WTC11 (cell line): ENCODE measurements around the gene FIS1. TPM values are rescaled to one million over a fixed set of nuclear protein-coding genes. Genes with fewer than 3 reads are reported as not detected.

Source experiments
- ATAC-seq: fragments of 200-7000 bp; cut with Tn5 transposase; 2 replicates; pipeline ENCODE4 v1.10.0; 2021; ENCODE audit warnings: mild to moderate bottlenecking, moderate library complexity
- CTCF ChIA-PET: fragments of 300-600 bp; sonication (Branson Sonifier 250); formaldehyde crosslinking; loops from one replicate; lab custom pipeline; 2021; ENCODE audit warnings: antibody characterized with exemption; lab: Charles Lee
- POLR2A ChIA-PET: fragments of 350-600 bp; sonication (Branson Sonifier 250); formaldehyde crosslinking; loops from one replicate; lab custom pipeline; 2021; ENCODE audit warnings: antibody characterized with exemption; lab: Charles Lee
- DNase-seq: peaks from one replicate; pipeline ENCODE4 v3.0.0; 2021; ENCODE audit warnings: low spot score
- H3K27ac Mint-ChIP-seq: 2 replicates; pipeline ENCODE4 v1.8.0; 2021; ENCODE audit warnings: mixed read lengths
- H3K27me3 Mint-ChIP-seq: 2 replicates; pipeline ENCODE4 v1.8.0; 2021; ENCODE audit warnings: low read depth, mild to moderate bottlenecking, moderate library complexity, mixed read lengths
- H3K36me3 Mint-ChIP-seq: 2 replicates; pipeline ENCODE4 v1.8.0; 2021; ENCODE audit warnings: mixed read lengths
- H3K4me1 Mint-ChIP-seq: 2 replicates; pipeline ENCODE4 v1.8.0; 2022; ENCODE audit warnings: mixed read lengths
- H3K4me3 Mint-ChIP-seq: 2 replicates; pipeline ENCODE4 v1.8.0; 2021; ENCODE audit warnings: mild to moderate bottlenecking, moderate library complexity, mixed read lengths
- H3K9me3 Mint-ChIP-seq: 2 replicates; pipeline ENCODE4 v1.8.0; 2021; ENCODE audit warnings: mixed read lengths
- ATF1 ChIP-seq: sonication (generic); formaldehyde crosslinking; IDR thresholded peaks from 2 replicates; pipeline ENCODE4 v1.8.1; 2023; ENCODE audit warnings: mild to moderate bottlenecking, moderate library complexity, missing genetic modification reagents
- ATF6 ChIP-seq: sonication (generic); formaldehyde crosslinking; IDR thresholded peaks from 2 replicates; pipeline ENCODE4 v1.8.1; 2023; ENCODE audit warnings: mild to moderate bottlenecking, missing genetic modification reagents
- CBFB ChIP-seq: sonication (generic); formaldehyde crosslinking; IDR thresholded peaks from 2 replicates; pipeline ENCODE4 v1.8.1; 2022; ENCODE audit warnings: mild to moderate bottlenecking, low read depth, missing genetic modification reagents
- E2F5 ChIP-seq: sonication (generic); formaldehyde crosslinking; IDR thresholded peaks from 2 replicates; pipeline ENCODE4 v1.8.1; 2022; ENCODE audit warnings: mild to moderate bottlenecking, moderate library complexity, missing genetic modification reagents
- ELF4 ChIP-seq: sonication (generic); formaldehyde crosslinking; IDR thresholded peaks from 2 replicates; pipeline ENCODE4 v1.8.1; 2022; ENCODE audit warnings: low read depth, mild to moderate bottlenecking, moderate library complexity, missing genetic modification reagents
- GRHL2 ChIP-seq: fragments of 250-450 bp; sonication (Bioruptor Pico); IDR thresholded peaks from 2 replicates; pipeline ENCODE4 v1.8.0; 2022; ENCODE audit warnings: mild to moderate bottlenecking, moderate library complexity; ENCODE audit not compliant: insufficient replicate concordance, severe bottlenecking
- HMGA2 ChIP-seq: fragments of 250-450 bp; sonication (Bioruptor Pico); IDR thresholded peaks from 2 replicates; pipeline ENCODE4 v1.4.0; 2021; ENCODE audit warnings: mild to moderate bottlenecking, moderate library complexity
- JUN ChIP-seq: sonication (generic); formaldehyde crosslinking; IDR thresholded peaks from 2 replicates; pipeline ENCODE4 v1.8.0; 2023; ENCODE audit warnings: mild to moderate bottlenecking, missing genetic modification reagents
- NFE2L1 ChIP-seq: sonication (generic); formaldehyde crosslinking; IDR thresholded peaks from 2 replicates; pipeline ENCODE4 v1.8.1; 2023; ENCODE audit warnings: missing genetic modification reagents
- NR1H2 ChIP-seq: sonication (generic); formaldehyde crosslinking; IDR thresholded peaks from 2 replicates; pipeline ENCODE4 v1.9.0; 2021; ENCODE audit warnings: mild to moderate bottlenecking, moderate library complexity, missing genetic modification reagents
- NR3C1 ChIP-seq: sonication (generic); formaldehyde crosslinking; conservative IDR thresholded peaks from 2 replicates; pipeline ENCODE4 v1.8.1; 2023; ENCODE audit warnings: low read depth, mild to moderate bottlenecking, missing genetic modification reagents
- PRRX2 ChIP-seq: fragments of 250-450 bp; sonication (Bioruptor Pico); IDR thresholded peaks from 2 replicates; pipeline ENCODE4 v1.8.0; 2021; ENCODE audit warnings: mild to moderate bottlenecking
- RORB ChIP-seq: fragments of 250-450 bp; sonication (Bioruptor Pico); IDR thresholded peaks from 2 replicates; pipeline ENCODE4 v1.9.0; 2021; ENCODE audit warnings: mild to moderate bottlenecking
- TEAD4 ChIP-seq: sonication (generic); formaldehyde crosslinking; IDR thresholded peaks from 2 replicates; pipeline ENCODE4 v1.8.0; 2022; ENCODE audit warnings: mild to moderate bottlenecking, missing genetic modification reagents
- TP53 ChIP-seq: sonication (generic); formaldehyde crosslinking; IDR thresholded peaks from 2 replicates; pipeline ENCODE4 v1.8.1; 2023; ENCODE audit warnings: mild to moderate bottlenecking, missing genetic modification reagents
- ZNF423 ChIP-seq: fragments of 250-450 bp; sonication (Bioruptor Pico); IDR thresholded peaks from 2 replicates; pipeline ENCODE4 v2.1.2; 2022; ENCODE audit warnings: mild to moderate bottlenecking, moderate library complexity
- total RNA-seq: library from RNA; stranded (reverse); gene quantifications from 3 replicates; pipeline ENCODE4 v1.2.3, GENCODE V29; 2021
- TF ChIP-seq, protein P1 (sequence below): sonication (generic); formaldehyde crosslinking; IDR thresholded peaks from 2 replicates; pipeline ENCODE4 v1.8.1; 2022; ENCODE audit warnings: low read depth, mild to moderate bottlenecking, moderate library complexity, missing genetic modification reagents, borderline replicate concordance
- TF ChIP-seq, protein P2 (sequence below): sonication (generic); formaldehyde crosslinking; IDR thresholded peaks from 2 replicates; pipeline ENCODE4 v1.8.1; 2023; ENCODE audit warnings: mild to moderate bottlenecking, missing genetic modification reagents, moderate library complexity
- TF ChIP-seq, protein P3 (sequence below): sonication (generic); formaldehyde crosslinking; conservative IDR thresholded peaks from 2 replicates; pipeline ENCODE4 v1.8.1; 2023; ENCODE audit warnings: mild to moderate bottlenecking, low read depth, missing genetic modification reagents, moderate library complexity
- TF ChIP-seq, protein P4 (sequence below): fragments of 250-450 bp; sonication (Bioruptor Pico); IDR thresholded peaks from 2 replicates; pipeline ENCODE4 v1.8.0; 2021; ENCODE audit warnings: mild to moderate bottlenecking
- TF ChIP-seq, protein P5 (sequence below): fragments of 250-450 bp; sonication (Bioruptor Pico); IDR thresholded peaks from 2 replicates; pipeline ENCODE4 v1.9.0; 2021; ENCODE audit warnings: mild to moderate bottlenecking
- TF ChIP-seq, protein P6 (sequence below): sonication (generic); formaldehyde crosslinking; IDR thresholded peaks from 2 replicates; pipeline ENCODE4 v1.8.0; 2023; ENCODE audit warnings: missing genetic modification reagents

Gene FIS1
- total RNA-seq, 1 experiment from 2014 or later: 123 TPM

GRCh38 chr7:101241443-101242349, 3.2 kb downstream of the FIS1 start:
- H3K4me3 Mint-ChIP-seq: no peak overlapping the region; the same call in 1 of the 2 replicates
- CTCF ChIA-PET: interaction anchor here (1.5 kb wide), 1 partner anchor 24 kb away, joined by 5 read pairs; the partner anchor contains the start of genes PLOD3 and ZNHIT1
- ATAC-seq (no peak), DNase-seq (no peak)
- no peaks in the 10 kb centered on the region for H3K27me3 Mint-ChIP-seq
- POLR2A ChIA-PET: interaction anchor here (0.6 to 0.7 kb wide), 2 partner anchors 62 to 435 kb away, joined by 3 to 7 read pairs; no protein-coding TSS in a partner anchor
- H3K4me1 Mint-ChIP-seq: peaks cover 31% of the 10 kb centered on the region
- H3K36me3 Mint-ChIP-seq: peaks cover 10% of the 10 kb centered on the region; the same call in 1 of the 2 replicates
- no peaks in the 10 kb centered on the region for H3K9me3 Mint-ChIP-seq
- H3K27ac Mint-ChIP-seq: 0 out of 2 replicates have a peak overlapping the region, but pooled peaks have one; percentile 15
- TF ChIP-seq GRHL2 (CRISPR knock-in tag): no peak
- TF ChIP-seq, protein P1, sequence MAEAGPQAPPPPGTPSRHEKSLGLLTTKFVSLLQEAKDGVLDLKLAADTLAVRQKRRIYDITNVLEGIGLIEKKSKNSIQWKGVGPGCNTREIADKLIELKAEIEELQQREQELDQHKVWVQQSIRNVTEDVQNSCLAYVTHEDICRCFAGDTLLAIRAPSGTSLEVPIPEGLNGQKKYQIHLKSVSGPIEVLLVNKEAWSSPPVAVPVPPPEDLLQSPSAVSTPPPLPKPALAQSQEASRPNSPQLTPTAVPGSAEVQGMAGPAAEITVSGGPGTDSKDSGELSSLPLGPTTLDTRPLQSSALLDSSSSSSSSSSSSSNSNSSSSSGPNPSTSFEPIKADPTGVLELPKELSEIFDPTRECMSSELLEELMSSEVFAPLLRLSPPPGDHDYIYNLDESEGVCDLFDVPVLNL (CRISPR knock-in tag): no peak
- no peak for TF ChIP-seq RORB (CRISPR knock-in tag)
- TF ChIP-seq, protein P2, sequence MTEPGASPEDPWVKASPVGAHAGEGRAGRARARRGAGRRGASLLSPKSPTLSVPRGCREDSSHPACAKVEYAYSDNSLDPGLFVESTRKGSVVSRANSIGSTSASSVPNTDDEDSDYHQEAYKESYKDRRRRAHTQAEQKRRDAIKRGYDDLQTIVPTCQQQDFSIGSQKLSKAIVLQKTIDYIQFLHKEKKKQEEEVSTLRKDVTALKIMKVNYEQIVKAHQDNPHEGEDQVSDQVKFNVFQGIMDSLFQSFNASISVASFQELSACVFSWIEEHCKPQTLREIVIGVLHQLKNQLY (CRISPR knock-in tag): no peak
- TF ChIP-seq PRRX2 (CRISPR knock-in tag): no peak
- no peak for TF ChIP-seq JUN (CRISPR knock-in tag)
- TF ChIP-seq ZNF423 (CRISPR knock-in tag): no peak
- TF ChIP-seq HMGA2 (CRISPR knock-in tag): no peak
- TF ChIP-seq, protein P3, sequence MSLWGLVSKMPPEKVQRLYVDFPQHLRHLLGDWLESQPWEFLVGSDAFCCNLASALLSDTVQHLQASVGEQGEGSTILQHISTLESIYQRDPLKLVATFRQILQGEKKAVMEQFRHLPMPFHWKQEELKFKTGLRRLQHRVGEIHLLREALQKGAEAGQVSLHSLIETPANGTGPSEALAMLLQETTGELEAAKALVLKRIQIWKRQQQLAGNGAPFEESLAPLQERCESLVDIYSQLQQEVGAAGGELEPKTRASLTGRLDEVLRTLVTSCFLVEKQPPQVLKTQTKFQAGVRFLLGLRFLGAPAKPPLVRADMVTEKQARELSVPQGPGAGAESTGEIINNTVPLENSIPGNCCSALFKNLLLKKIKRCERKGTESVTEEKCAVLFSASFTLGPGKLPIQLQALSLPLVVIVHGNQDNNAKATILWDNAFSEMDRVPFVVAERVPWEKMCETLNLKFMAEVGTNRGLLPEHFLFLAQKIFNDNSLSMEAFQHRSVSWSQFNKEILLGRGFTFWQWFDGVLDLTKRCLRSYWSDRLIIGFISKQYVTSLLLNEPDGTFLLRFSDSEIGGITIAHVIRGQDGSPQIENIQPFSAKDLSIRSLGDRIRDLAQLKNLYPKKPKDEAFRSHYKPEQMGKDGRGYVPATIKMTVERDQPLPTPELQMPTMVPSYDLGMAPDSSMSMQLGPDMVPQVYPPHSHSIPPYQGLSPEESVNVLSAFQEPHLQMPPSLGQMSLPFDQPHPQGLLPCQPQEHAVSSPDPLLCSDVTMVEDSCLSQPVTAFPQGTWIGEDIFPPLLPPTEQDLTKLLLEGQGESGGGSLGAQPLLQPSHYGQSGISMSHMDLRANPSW (CRISPR knock-in tag): no peak

GRCh38 chr7:101241015-101241363, 3.9 kb downstream of the FIS1 start:
- peaks cover 30% of the 10 kb centered on the region for H3K4me1 Mint-ChIP-seq
- CTCF ChIA-PET: interaction anchor here (1.5 kb wide), 1 partner anchor 23 kb away, joined by 5 read pairs; the partner anchor contains the start of genes PLOD3 and ZNHIT1
- peaks cover 10% of the 10 kb centered on the region; the same call in 1 of the 2 replicates for H3K36me3 Mint-ChIP-seq
- no peak overlapping the region for H3K4me3 Mint-ChIP-seq
- H3K27me3 Mint-ChIP-seq: no peaks in the 10 kb centered on the region
- H3K9me3 Mint-ChIP-seq: no peaks in the 10 kb centered on the region
- POLR2A ChIA-PET: no interaction called here
- ATAC-seq (no peak), DNase-seq (no peak)
- H3K27ac Mint-ChIP-seq: peak overlapping the region; percentile 84
- TF ChIP-seq, protein P1 (CRISPR knock-in tag): no peak
- no peak for TF ChIP-seq HMGA2 (CRISPR knock-in tag)
- TF ChIP-seq E2F5 (CRISPR knock-in tag): no peak
- TF ChIP-seq NR3C1 (CRISPR knock-in tag): no peak
- TF ChIP-seq, protein P4, sequence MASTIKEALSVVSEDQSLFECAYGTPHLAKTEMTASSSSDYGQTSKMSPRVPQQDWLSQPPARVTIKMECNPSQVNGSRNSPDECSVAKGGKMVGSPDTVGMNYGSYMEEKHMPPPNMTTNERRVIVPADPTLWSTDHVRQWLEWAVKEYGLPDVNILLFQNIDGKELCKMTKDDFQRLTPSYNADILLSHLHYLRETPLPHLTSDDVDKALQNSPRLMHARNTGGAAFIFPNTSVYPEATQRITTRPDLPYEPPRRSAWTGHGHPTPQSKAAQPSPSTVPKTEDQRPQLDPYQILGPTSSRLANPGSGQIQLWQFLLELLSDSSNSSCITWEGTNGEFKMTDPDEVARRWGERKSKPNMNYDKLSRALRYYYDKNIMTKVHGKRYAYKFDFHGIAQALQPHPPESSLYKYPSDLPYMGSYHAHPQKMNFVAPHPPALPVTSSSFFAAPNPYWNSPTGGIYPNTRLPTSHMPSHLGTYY (CRISPR knock-in tag): no peak
- no peak for TF ChIP-seq NFE2L1 (CRISPR knock-in tag)
- TF ChIP-seq, protein P5, sequence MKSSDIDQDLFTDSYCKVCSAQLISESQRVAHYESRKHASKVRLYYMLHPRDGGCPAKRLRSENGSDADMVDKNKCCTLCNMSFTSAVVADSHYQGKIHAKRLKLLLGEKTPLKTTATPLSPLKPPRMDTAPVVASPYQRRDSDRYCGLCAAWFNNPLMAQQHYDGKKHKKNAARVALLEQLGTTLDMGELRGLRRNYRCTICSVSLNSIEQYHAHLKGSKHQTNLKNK (CRISPR knock-in tag): no peak
- TF ChIP-seq, protein P6, sequence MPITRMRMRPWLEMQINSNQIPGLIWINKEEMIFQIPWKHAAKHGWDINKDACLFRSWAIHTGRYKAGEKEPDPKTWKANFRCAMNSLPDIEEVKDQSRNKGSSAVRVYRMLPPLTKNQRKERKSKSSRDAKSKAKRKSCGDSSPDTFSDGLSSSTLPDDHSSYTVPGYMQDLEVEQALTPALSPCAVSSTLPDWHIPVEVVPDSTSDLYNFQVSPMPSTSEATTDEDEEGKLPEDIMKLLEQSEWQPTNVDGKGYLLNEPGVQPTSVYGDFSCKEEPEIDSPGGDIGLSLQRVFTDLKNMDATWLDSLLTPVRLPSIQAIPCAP (CRISPR knock-in tag): no peak
- no peak for TF ChIP-seq TEAD4 (CRISPR knock-in tag)
- no peak for TF ChIP-seq CBFB (CRISPR knock-in tag)
- no peak for TF ChIP-seq GRHL2 (CRISPR knock-in tag)
- no peak for TF ChIP-seq NR1H2 (CRISPR knock-in tag)
- TF ChIP-seq ATF1 (CRISPR knock-in tag): no peak
- TF ChIP-seq ELF4 (CRISPR knock-in tag): no peak
- no peak for TF ChIP-seq ATF6 (CRISPR knock-in tag)
- TF ChIP-seq TP53 (CRISPR knock-in tag): no peak
